H9 (cell line): Measurements from ENCODE around the gene TTLL12. TPM values are rescaled to one million over a fixed set of nuclear protein-coding genes. Genes with fewer than 3 reads are reported as not detected.

Source experiments
- DNase-seq: peaks from one replicate; pipeline ENCODE4 v3.0.0-alpha.2; 2017
- H2AFZ ChIP-seq: one replicate; pipeline ENCODE4 v1.6.1; 2013; ENCODE audit warnings: mild to moderate bottlenecking, low read length, control low read depth, moderate library complexity
- H2AK5ac ChIP-seq: 2 replicates; pipeline ENCODE4 v1.6.1; 2013; ENCODE audit warnings: low read length, control low read depth, mixed read lengths; ENCODE audit not compliant: insufficient read length
- H2BK120ac ChIP-seq: one replicate; pipeline ENCODE4 v1.6.1; 2013; ENCODE audit warnings: low read depth, mild to moderate bottlenecking, low read length, control low read depth, inconsistent platforms; ENCODE audit not compliant: poor library complexity, severe bottlenecking
- H2BK12ac ChIP-seq: 2 replicates; pipeline ENCODE4 v1.6.1; 2013; ENCODE audit warnings: low read length, control low read depth, mixed read lengths, low read depth; ENCODE audit not compliant: insufficient read length
- H2BK15ac ChIP-seq: 2 replicates; pipeline ENCODE4 v1.6.1; 2013; ENCODE audit warnings: low read depth, low read length, control low read depth
- H2BK20ac ChIP-seq: one replicate; pipeline ENCODE4 v1.6.1; 2013; ENCODE audit warnings: low read depth, mild to moderate bottlenecking, low read length, control low read depth, inconsistent platforms; ENCODE audit not compliant: poor library complexity, severe bottlenecking
- H2BK5ac ChIP-seq: 2 replicates; pipeline ENCODE4 v1.6.1; 2013; ENCODE audit warnings: low read length, control low read depth, mixed read lengths; ENCODE audit not compliant: insufficient read length
- H3K14ac ChIP-seq: 2 replicates; pipeline ENCODE4 v1.6.1; 2013; ENCODE audit warnings: low read length, control low read depth; ENCODE audit not compliant: insufficient read depth
- H3K18ac ChIP-seq: 2 replicates; pipeline ENCODE4 v1.6.1; 2013; ENCODE audit warnings: low read depth, mild to moderate bottlenecking, mixed read lengths, low read length, control low read depth; ENCODE audit not compliant: insufficient read length
- H3K23ac ChIP-seq: 2 replicates; pipeline ENCODE4 v1.6.1; 2013; ENCODE audit warnings: low read length, control low read depth, mixed read lengths, low read depth; ENCODE audit not compliant: insufficient read length
- H3K23me2 ChIP-seq: 2 replicates; pipeline ENCODE4 v1.6.1; 2013; ENCODE audit warnings: low read depth, mild to moderate bottlenecking, mixed read lengths, low read length, control low read depth; ENCODE audit not compliant: insufficient read length, poor library complexity, severe bottlenecking
- H3K27ac ChIP-seq: 2 replicates; pipeline ENCODE4 v1.5.1; 2013; ENCODE audit warnings: low read length, control low read depth, mixed read lengths, low read depth; ENCODE audit not compliant: insufficient read length
- H3K27me3 ChIP-seq: 2 replicates; pipeline ENCODE4 v1.6.1; 2013; ENCODE audit warnings: low read length, control low read depth, inconsistent platforms; ENCODE audit not compliant: insufficient read depth
- H3K4ac ChIP-seq: 2 replicates; pipeline ENCODE4 v1.6.1; 2013; ENCODE audit warnings: low read depth, mild to moderate bottlenecking, control low read depth, inconsistent platforms, low read length, moderate library complexity
- H3K4me1 ChIP-seq: 2 replicates; pipeline ENCODE4 v1.6.1; 2013; ENCODE audit warnings: low read length, control low read depth, inconsistent platforms; ENCODE audit not compliant: insufficient read depth
- H3K4me2 ChIP-seq: 2 replicates; pipeline ENCODE4 v1.6.1; 2013; ENCODE audit warnings: low read length, control low read depth, mixed read lengths; ENCODE audit not compliant: insufficient read length, insufficient read depth
- H3K56ac ChIP-seq: 2 replicates; pipeline ENCODE4 v1.6.1; 2013; ENCODE audit warnings: low read depth, mild to moderate bottlenecking, mixed read lengths, low read length, control low read depth; ENCODE audit not compliant: insufficient read length
- H3K79me1 ChIP-seq: 2 replicates; pipeline ENCODE4 v1.6.1; 2013; ENCODE audit warnings: low read depth, mild to moderate bottlenecking, moderate library complexity, low read length, control low read depth, inconsistent platforms; ENCODE audit not compliant: insufficient read depth, poor library complexity, severe bottlenecking
- H3K79me2 ChIP-seq: 2 replicates; pipeline ENCODE4 v1.6.1; 2013; ENCODE audit warnings: low read length, control low read depth, inconsistent platforms; ENCODE audit not compliant: insufficient read depth
- H3K9ac ChIP-seq: 2 replicates; pipeline ENCODE4 v1.6.1; 2013; ENCODE audit warnings: low read length, control low read depth, mixed read lengths; ENCODE audit not compliant: insufficient read length; ENCODE audit errors: extremely low read depth
- H3K9me3 ChIP-seq: one replicate; pipeline ENCODE4 v1.6.1; 2013; ENCODE audit warnings: low read depth, low read length, inconsistent platforms; ENCODE audit not compliant: control insufficient read depth
- H3T11ph ChIP-seq: one replicate; pipeline ENCODE4 v1.6.1; 2013; ENCODE audit warnings: mild to moderate bottlenecking, low read length, control low read depth, inconsistent platforms
- H4K20me1 ChIP-seq: one replicate; pipeline ENCODE4 v1.6.1; 2013; ENCODE audit not compliant: control insufficient read depth, insufficient read length, insufficient read depth
- H4K5ac ChIP-seq: 2 replicates; pipeline ENCODE4 v1.6.1; 2013; ENCODE audit warnings: low read depth, mild to moderate bottlenecking, mixed read lengths, low read length, control low read depth; ENCODE audit not compliant: insufficient read length
- H4K8ac ChIP-seq: replicated peaks from 2 replicates; pipeline ENCODE4 v1.6.1; 2013; ENCODE audit warnings: low read length, control low read depth, mixed read lengths, low read depth; ENCODE audit not compliant: insufficient read length
- H4K91ac ChIP-seq: 2 replicates; pipeline ENCODE4 v1.6.1; 2013; ENCODE audit warnings: low read depth, mild to moderate bottlenecking, moderate library complexity, mixed read lengths, low read length, control low read depth; ENCODE audit not compliant: insufficient read length
- H3K27ac Mint-ChIP-seq, 3 experiments: 2 replicates in 2 of 3; 3 replicates in 1 of 3; pipeline ENCODE4 v1.8.0; 2020 to 2021; ENCODE audit warnings: mixed read lengths in 3 of 3, mild to moderate bottlenecking in 1 of 3, moderate library complexity in 1 of 3
- H3K27me3 Mint-ChIP-seq: 2 replicates; pipeline ENCODE4 v1.8.0; 2021; ENCODE audit warnings: low read depth, mild to moderate bottlenecking, moderate library complexity, mixed read lengths
- H3K36me3 Mint-ChIP-seq, 3 experiments: 2 replicates in 2 of 3; 3 replicates in 1 of 3; pipeline ENCODE4 v1.8.0; 2020 to 2021; ENCODE audit warnings: low read depth in 3 of 3, mixed read lengths in 3 of 3; ENCODE audit not compliant: insufficient read depth in 1 of 3
- H3K4me1 Mint-ChIP-seq, 2 experiments: 2 replicates each; pipeline ENCODE4 v1.8.0; 2020; ENCODE audit warnings: mixed read lengths in 2 of 2
- H3K4me3 Mint-ChIP-seq, 2 experiments: 2 replicates in 1 of 2; 3 replicates in 1 of 2; pipeline ENCODE4 v1.8.0; 2020 to 2021; ENCODE audit warnings: mild to moderate bottlenecking in 2 of 2, mixed read lengths in 2 of 2, moderate library complexity in 1 of 2
- H3K9me3 Mint-ChIP-seq, 2 experiments: 2 replicates in 1 of 2; 3 replicates in 1 of 2; pipeline ENCODE4 v1.8.0; 2020; ENCODE audit warnings: mild to moderate bottlenecking in 2 of 2, mixed read lengths in 2 of 2, moderate library complexity in 1 of 2
- WGBS: extraction: QIAGEN DNeasy Blood & Tissue Kit; methylation state at CpG from one replicate; pipeline ENCODE4 v1.1.7; 2013; ENCODE audit warnings: missing lambda C conversion rate, low lambda C conversion rate, mixed read lengths; ENCODE audit not compliant: insufficient read length; ENCODE audit errors: extremely low coverage; 5-methylcytosine and 5-hydroxymethylcytosine counted together
- total RNA-seq: library from RNA; stranded (reverse); gene quantifications from 2 replicates; pipeline ENCODE4 v1.2.1, GENCODE V29; 2021
- TF ChIP-seq, protein P1 (sequence below): fragments of 200-600 bp; sonication (generic); conservative IDR thresholded peaks from 3 replicates; pipeline ENCODE4 v1.8.0; 2021; ENCODE audit warnings: antibody characterized with exemption, mild to moderate bottlenecking

TTLL12 gene
- total RNA-seq, 1 experiment from 2014 or later = 89.6 TPM

DNA sequence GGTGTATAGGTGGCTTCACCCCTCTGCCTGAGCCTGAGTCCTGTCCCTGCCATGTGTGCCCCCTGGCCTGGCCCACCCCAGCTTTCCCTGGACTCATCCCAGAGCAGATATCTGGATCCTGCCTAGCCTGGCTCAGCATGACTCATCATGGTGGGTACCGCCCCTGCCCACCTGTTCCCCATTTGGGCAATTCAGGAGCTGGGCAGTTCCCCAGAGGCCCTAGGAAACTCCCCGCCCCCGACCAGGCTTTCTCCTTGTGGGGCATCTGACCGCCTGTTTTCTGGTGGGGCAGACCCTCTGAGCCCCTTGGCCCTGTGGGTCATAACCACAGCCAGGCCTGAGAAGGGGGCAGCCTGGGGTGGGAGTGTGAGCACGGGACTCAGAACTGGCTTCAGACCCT lies 31.1 kb downstream of the TTLL12 start:
- Histone ChIP-seq H3K9me3 (no peaks in the 10 kb centered on the region), H2BK120ac (no peak overlapping the region), H3K27ac (no peak overlapping the region), H3K4ac (no peak overlapping the region), H3K56ac (no peak overlapping the region), H4K91ac (no peak overlapping the region), H3K4me2 (no peak overlapping the region), H3K27me3 (no peaks in the 10 kb centered on the region; the same call in 1 of the 2 replicates), H2BK5ac (no peak overlapping the region), H4K8ac (no peak overlapping the region), H3K23me2 (no peaks in the 10 kb centered on the region), H2AK5ac (no peak overlapping the region), H3K14ac (no peak overlapping the region; the same call in 1 of the 2 replicates), H4K20me1 (no peaks in the 10 kb centered on the region), H2BK12ac (no peak overlapping the region), H4K5ac (no peak overlapping the region), H3T11ph (no peak overlapping the region), H3K4me1 (no peaks in the 10 kb centered on the region; the same call in 1 of the 2 replicates), H3K18ac (no peak overlapping the region), H3K79me1 (no peaks in the 10 kb centered on the region), H3K79me2 (no peaks in the 10 kb centered on the region), H2AFZ (no peak overlapping the region), H2BK15ac (no peak overlapping the region), H2BK20ac (no peak overlapping the region), H3K9ac (no peak overlapping the region), H3K23ac (no peak overlapping the region)
- WGBS = no CpG with 5 or more reads among the region's 5 CpGs
- Mint-ChIP-seq H3K9me3 (no peaks in the 10 kb centered on the region), H3K27me3 (peaks cover 14% of the 10 kb centered on the region), H3K4me1 (peaks cover 3 to 28% of the 10 kb centered on the region in 2 experiments), H3K27ac (no peak overlapping the region), H3K4me3 (no peak overlapping the region), H3K36me3 (no peaks in the 10 kb centered on the region)
- no peak for DNase-seq
- TF ChIP-seq, protein P1, sequence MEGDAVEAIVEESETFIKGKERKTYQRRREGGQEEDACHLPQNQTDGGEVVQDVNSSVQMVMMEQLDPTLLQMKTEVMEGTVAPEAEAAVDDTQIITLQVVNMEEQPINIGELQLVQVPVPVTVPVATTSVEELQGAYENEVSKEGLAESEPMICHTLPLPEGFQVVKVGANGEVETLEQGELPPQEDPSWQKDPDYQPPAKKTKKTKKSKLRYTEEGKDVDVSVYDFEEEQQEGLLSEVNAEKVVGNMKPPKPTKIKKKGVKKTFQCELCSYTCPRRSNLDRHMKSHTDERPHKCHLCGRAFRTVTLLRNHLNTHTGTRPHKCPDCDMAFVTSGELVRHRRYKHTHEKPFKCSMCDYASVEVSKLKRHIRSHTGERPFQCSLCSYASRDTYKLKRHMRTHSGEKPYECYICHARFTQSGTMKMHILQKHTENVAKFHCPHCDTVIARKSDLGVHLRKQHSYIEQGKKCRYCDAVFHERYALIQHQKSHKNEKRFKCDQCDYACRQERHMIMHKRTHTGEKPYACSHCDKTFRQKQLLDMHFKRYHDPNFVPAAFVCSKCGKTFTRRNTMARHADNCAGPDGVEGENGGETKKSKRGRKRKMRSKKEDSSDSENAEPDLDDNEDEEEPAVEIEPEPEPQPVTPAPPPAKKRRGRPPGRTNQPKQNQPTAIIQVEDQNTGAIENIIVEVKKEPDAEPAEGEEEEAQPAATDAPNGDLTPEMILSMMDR = no peak
